ENCODE measurements around the gene DNM3. TPM values are rescaled to one million over a fixed set of nuclear protein-coding genes. Genes with fewer than 3 reads are reported as not detected.
"Not testable (repeated sequence)": the region's sequence is repeated elsewhere in the genome, so short reads cannot be mapped to it uniquely, and the experiment has no call there.

DNM3 gene
- total RNA-seq, 1 donor from 2014 or later, result 2.1 TPM

DNA sequence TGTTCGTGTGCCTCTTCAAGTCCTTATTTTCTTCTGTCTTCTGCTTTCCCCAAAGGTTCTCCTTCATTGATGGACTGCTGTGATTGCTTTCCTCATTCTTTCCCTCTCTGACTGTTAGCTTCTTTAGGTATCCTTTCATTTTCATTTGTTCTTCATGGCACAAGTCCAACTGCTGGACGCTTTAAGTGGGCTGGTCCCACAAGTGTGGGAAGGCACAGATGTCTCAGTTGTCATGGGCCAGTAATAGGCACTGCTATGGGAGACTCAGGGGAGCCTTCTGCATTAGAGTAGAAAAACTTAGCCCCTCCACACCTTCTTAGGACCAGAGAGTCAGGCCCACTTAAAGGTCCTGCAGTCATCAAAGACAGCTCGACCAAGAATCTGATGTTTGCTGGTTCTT lies 456.8 kb downstream of the DNM3 start:
- Mint-ChIP-seq H3K36me3 (no peaks in the 10 kb centered on the region), H3K9me3 (no peaks in the 10 kb centered on the region), H3K27ac (no peak overlapping the region), H3K27me3 (no peaks in the 10 kb centered on the region), H3K4me1 (ENCODE audit: unreplicated experiment) (no peaks in the 10 kb centered on the region), H3K4me3 (no peak overlapping the region)
- TF ChIP-seq, protein P1, sequence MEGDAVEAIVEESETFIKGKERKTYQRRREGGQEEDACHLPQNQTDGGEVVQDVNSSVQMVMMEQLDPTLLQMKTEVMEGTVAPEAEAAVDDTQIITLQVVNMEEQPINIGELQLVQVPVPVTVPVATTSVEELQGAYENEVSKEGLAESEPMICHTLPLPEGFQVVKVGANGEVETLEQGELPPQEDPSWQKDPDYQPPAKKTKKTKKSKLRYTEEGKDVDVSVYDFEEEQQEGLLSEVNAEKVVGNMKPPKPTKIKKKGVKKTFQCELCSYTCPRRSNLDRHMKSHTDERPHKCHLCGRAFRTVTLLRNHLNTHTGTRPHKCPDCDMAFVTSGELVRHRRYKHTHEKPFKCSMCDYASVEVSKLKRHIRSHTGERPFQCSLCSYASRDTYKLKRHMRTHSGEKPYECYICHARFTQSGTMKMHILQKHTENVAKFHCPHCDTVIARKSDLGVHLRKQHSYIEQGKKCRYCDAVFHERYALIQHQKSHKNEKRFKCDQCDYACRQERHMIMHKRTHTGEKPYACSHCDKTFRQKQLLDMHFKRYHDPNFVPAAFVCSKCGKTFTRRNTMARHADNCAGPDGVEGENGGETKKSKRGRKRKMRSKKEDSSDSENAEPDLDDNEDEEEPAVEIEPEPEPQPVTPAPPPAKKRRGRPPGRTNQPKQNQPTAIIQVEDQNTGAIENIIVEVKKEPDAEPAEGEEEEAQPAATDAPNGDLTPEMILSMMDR (conservative IDR thresholded peaks at IDR 0.05), result no peak
- no peak for DNase-seq (ENCODE audit: extremely low spot score, unreplicated experiment)

DNA sequence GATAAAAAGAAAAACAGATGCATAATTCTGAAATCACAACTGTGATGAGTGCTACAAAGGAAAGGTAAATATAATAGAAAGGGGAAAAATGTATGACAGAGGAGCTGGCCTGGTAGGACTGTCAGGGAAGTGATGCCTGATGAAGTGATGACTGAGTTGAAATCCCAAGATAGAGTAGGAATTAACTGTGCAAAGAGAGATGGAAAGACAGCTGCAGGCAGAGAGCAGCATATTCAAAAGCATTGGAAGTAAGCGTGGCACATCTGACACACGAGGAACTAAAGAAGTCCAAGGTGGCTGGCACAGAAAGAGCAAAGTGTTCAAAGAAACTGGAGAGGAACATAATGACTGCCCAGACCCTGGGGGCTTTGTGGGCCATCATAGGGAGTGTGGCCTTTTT lies 457.6 kb downstream of the DNM3 start:
- Mint-ChIP-seq H3K4me1 (ENCODE audit: unreplicated experiment) (no peaks in the 10 kb centered on the region), H3K9me3 (no peaks in the 10 kb centered on the region), H3K27ac (no peak overlapping the region), H3K36me3 (no peaks in the 10 kb centered on the region), H3K4me3 (no peak overlapping the region), H3K27me3 (no peaks in the 10 kb centered on the region)
- no peak for DNase-seq (ENCODE audit: extremely low spot score, unreplicated experiment)
- TF ChIP-seq, protein P1 (conservative IDR thresholded peaks at IDR 0.05), result no peak

DNA sequence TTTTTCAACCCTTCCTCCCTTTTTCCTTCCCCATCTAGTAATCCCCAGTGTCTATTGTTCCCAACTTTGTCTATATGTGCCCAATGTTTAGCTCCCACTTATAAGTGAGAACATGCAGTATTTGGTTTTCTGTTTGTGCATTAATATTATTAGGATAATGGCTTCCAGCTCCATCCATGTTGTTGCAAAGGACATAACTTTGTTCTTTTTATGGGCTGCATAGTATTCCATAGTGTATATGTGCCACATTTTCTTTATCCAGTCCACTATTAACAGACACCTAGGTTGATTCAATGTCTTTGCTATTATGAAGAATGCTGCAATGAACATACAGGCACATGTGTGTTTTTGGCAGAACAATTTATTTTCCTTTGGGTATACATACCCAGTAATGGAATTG lies 458.2 kb downstream of the DNM3 start:
- DNase-seq (ENCODE audit: extremely low spot score, unreplicated experiment), result no peak
- Mint-ChIP-seq H3K27ac (no peak overlapping the region), H3K36me3 (no peaks in the 10 kb centered on the region)

DNA sequence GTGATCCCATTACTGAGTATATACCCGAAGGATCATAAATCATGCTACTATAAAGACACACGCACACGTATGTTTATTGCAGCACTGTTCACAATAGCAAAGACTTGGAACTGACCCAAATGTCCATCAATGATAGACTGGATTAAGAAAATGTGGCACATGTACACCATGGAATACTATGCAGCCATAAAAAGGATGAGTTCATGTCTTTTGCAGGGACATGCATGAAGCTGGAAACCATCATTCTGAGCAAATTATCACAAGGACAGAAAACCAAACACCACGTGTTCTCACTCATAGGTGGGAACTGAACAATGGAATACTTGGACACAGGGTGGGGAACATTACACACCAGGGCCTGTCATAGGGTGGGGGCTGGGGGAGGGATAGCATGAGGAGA lies 466.2 kb downstream of the DNM3 start:
- H3K27ac Mint-ChIP-seq; H3K36me3 Mint-ChIP-seq; H3K27me3 Mint-ChIP-seq; H3K4me1 Mint-ChIP-seq (ENCODE audit: unreplicated experiment); H3K4me3 Mint-ChIP-seq; DNase-seq (ENCODE audit: extremely low spot score, unreplicated experiment); H3K9me3 Mint-ChIP-seq: not testable (repeated sequence)

More for the DNA sequence above, 458.2 kb downstream of the DNM3 start:
- no peaks in the 10 kb centered on the region for H3K27me3 Mint-ChIP-seq
- H3K9me3 Mint-ChIP-seq, result peaks cover under 1% of the 10 kb centered on the region
- no peaks in the 10 kb centered on the region for H3K4me1 Mint-ChIP-seq (ENCODE audit: unreplicated experiment)
- TF ChIP-seq, protein P1 (conservative IDR thresholded peaks at IDR 0.05), result no peak
- H3K4me3 Mint-ChIP-seq, result no peak overlapping the region

DNA sequence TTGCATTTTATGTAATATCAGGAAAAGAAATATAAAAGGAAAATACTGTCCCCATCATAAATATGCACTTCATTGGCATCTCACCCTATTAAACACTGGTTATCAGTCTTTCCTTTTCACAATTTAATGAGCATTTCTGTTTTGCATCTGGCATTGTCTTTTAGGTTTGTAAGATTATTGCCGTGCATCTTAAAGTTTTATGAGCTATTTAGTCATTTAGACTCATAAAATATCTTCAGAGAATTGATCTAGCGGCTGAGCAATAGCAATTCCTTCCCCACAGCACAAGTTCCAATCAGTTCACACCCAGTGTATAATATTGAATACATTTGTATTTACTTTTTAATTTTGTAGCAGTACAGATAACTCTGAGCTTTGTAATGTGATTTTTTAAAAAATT lies 466.8 kb downstream of the DNM3 start:
- TF ChIP-seq, protein P1 (conservative IDR thresholded peaks at IDR 0.05), result no peak
- no peak for DNase-seq (ENCODE audit: extremely low spot score, unreplicated experiment)
- H3K36me3 Mint-ChIP-seq, result no peaks in the 10 kb centered on the region

DNA sequence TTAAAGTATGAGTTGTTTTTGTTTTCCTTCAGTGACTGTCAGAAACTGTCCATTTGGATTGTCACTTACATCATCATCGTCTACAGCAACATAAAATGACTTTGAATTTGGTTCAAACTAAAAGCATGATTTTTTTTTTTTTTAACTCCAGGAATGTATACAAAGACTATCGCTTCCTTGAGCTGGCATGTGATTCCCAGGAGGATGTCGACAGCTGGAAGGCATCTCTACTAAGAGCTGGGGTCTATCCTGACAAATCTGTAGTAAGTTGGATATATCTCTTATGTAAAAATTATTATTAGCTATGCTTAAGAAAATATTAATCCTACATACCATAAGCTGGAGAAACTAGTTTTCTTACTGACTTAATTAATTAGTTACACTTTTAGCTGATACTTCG lies 467.3 kb downstream of the DNM3 start:
- H3K36me3 Mint-ChIP-seq, result no peaks in the 10 kb centered on the region
- peaks cover 3% of the 10 kb centered on the region for H3K27me3 Mint-ChIP-seq
- no peak for DNase-seq (ENCODE audit: extremely low spot score, unreplicated experiment)
- H3K4me3 Mint-ChIP-seq, result no peak overlapping the region
- TF ChIP-seq, protein P1 (conservative IDR thresholded peaks at IDR 0.05), result no peak
- peaks cover 6% of the 10 kb centered on the region for H3K9me3 Mint-ChIP-seq
- no peak overlapping the region for H3K27ac Mint-ChIP-seq
- no peaks in the 10 kb centered on the region for H3K4me1 Mint-ChIP-seq (ENCODE audit: unreplicated experiment)

More for the DNA sequence above, 466.8 kb downstream of the DNM3 start:
- Mint-ChIP-seq H3K4me1 (ENCODE audit: unreplicated experiment) (no peaks in the 10 kb centered on the region), H3K9me3 (peaks cover 6% of the 10 kb centered on the region), H3K27me3 (peaks cover 3% of the 10 kb centered on the region), H3K27ac (no peak overlapping the region), H3K4me3 (no peak overlapping the region)
